Colonic mucosa (tissue), 4 donors: ENCODE measurements around the gene DDX31. TPM values are rescaled to one million over a fixed set of nuclear protein-coding genes. Genes with fewer than 3 reads are reported as not detected.

Experiments used
- DNase-seq: peaks from one replicate; pipeline ENCODE4 v3.0.0-alpha.2; 2020
- H3K27ac ChIP-seq: fragments of 200-600 bp; one replicate; pipeline ENCODE4 v1.8.0; 2021
- H3K27me3 ChIP-seq: fragments of 200-600 bp; one replicate; pipeline ENCODE4 v1.8.0; 2021
- H3K36me3 ChIP-seq: fragments of 200-600 bp; one replicate; pipeline ENCODE4 v1.8.0; 2021
- H3K4me1 ChIP-seq: fragments of 200-600 bp; one replicate; pipeline ENCODE4 v1.8.0; 2021; ENCODE audit warnings: mild to moderate bottlenecking
- H3K4me3 ChIP-seq: fragments of 200-600 bp; one replicate; pipeline ENCODE4 v1.8.0; 2021
- H3K9ac ChIP-seq, 2 donors: one replicate each; pipeline ENCODE4 v1.7.0; 2013; ENCODE audit warnings: control low read depth in 2 of 2, low read depth in 2 of 2, low read length in 2 of 2
- H3K9me3 ChIP-seq: fragments of 200-600 bp; one replicate; pipeline ENCODE4 v1.8.0; 2021
- intact Hi-C: fragments of 100-400 bp; cut with DNase I; formaldehyde crosslinking; loops from one replicate; pipeline ENCODE4 v1.14.1; 2022
- total RNA-seq, 2 donors: library from RNA; stranded (reverse); fragmentation: NEBNext Ultra II Directional in 1 of 2; extraction: Animal tissue kit (Norgen Biotek cat#: 25700) in 1 of 2; gene quantifications; one replicate each; pipeline ENCODE4 v1.2.1, GENCODE V29; 2021
- TF ChIP-seq, protein P1 (sequence below): fragments of 200-600 bp; IDR thresholded peaks from one replicate; pipeline ENCODE4 v1.8.0; 2022; ENCODE audit warnings: antibody characterized with exemption, mild to moderate bottlenecking
- donor health status: healthy.
- donor health status: DM: no; HTN: no; CAD: no.
- donor health status: DM: no; HTN: no; CAD: no.

Gene DDX31
- total RNA-seq, 2 donors from 2014 or later, result 6.8 to 11.6 TPM

DNA sequence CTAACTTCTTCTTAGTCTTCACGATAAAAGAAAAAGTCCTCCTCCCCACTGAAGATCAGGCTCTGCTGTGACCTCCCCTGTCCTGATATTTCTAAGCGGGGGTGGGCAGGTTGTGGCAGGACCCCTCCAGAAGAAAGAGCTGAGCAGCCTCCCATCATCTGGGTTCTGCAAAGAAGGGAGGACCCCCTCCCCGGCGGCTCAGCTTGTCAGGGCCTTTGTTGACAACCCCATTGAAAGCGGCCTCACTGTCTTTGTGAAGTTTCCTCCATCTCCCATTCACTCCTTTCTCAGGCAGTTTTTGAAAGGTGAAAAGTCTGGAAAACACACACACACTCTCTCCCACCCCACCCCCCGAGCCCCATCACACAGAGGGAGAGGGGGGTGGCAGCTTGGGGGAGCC is 113.5 kb downstream of the DDX31 start:
- no peaks in the 10 kb centered on the region for H3K36me3 ChIP-seq
- TF ChIP-seq, protein P1, sequence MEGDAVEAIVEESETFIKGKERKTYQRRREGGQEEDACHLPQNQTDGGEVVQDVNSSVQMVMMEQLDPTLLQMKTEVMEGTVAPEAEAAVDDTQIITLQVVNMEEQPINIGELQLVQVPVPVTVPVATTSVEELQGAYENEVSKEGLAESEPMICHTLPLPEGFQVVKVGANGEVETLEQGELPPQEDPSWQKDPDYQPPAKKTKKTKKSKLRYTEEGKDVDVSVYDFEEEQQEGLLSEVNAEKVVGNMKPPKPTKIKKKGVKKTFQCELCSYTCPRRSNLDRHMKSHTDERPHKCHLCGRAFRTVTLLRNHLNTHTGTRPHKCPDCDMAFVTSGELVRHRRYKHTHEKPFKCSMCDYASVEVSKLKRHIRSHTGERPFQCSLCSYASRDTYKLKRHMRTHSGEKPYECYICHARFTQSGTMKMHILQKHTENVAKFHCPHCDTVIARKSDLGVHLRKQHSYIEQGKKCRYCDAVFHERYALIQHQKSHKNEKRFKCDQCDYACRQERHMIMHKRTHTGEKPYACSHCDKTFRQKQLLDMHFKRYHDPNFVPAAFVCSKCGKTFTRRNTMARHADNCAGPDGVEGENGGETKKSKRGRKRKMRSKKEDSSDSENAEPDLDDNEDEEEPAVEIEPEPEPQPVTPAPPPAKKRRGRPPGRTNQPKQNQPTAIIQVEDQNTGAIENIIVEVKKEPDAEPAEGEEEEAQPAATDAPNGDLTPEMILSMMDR, result no peak
- no peaks in the 10 kb centered on the region for H3K9me3 ChIP-seq
- DNase-seq, result no peak
- intact Hi-C loops, result no loop called here
- H3K27me3 ChIP-seq, result no peaks in the 10 kb centered on the region
- H3K27ac ChIP-seq, result no peak overlapping the region
- no peaks in the 10 kb centered on the region for H3K4me1 ChIP-seq
- H3K4me3 ChIP-seq, result no peak overlapping the region
- no peak overlapping the region for H3K9ac ChIP-seq

DNA sequence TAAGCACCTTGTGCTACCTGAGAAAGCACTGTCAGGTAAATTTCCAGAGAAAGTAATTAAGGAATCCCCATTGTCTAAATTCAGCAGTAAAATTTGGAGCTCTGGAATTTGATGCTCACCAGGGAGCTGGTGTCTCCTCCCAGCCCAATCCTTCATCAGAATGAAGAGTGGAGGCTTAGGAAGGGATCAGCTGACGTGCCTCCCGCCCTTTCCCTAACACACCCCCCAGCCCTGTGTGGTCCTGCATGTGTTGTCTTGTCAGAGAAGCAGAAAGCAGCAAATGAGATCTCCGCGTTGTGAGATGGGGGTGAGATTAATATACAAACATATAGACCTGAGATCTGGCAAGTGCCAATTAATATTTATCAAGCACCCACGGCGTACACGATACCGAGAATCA is 114.3 kb downstream of the DDX31 start:
- Histone ChIP-seq H3K4me1 (no peaks in the 10 kb centered on the region), H3K27me3 (no peaks in the 10 kb centered on the region), H3K9ac (no peak overlapping the region), H3K27ac (no peak overlapping the region), H3K9me3 (no peaks in the 10 kb centered on the region), H3K36me3 (no peaks in the 10 kb centered on the region), H3K4me3 (no peak overlapping the region)
- intact Hi-C loops, result no loop called here
- TF ChIP-seq, protein P1, result no peak
- no peak for DNase-seq

DNA sequence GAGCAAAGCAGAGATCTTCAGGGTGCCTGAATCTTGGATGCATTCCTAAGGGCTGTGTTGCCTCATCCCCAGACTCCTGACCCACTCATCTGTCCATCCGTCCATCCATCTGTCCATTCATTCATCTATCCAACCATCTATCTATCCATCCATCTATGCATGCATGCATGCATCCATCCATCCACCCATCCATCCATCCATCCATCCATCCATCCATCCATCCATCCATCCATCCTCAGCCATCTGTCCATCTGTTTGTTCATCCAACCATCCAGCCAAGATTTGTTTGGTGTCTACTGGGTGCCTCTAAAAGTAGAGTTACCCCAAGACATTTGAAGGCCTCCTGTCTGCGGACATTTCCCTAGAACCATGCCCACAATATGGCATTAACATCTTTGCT is 115.0 kb downstream of the DDX31 start:
- intact Hi-C loops, result no loop called here
- H3K27me3 ChIP-seq, result no peaks in the 10 kb centered on the region
- TF ChIP-seq, protein P1, result no peak
- no peak overlapping the region for H3K27ac ChIP-seq
- DNase-seq, result no peak
- no peak overlapping the region for H3K4me3 ChIP-seq
- H3K9ac ChIP-seq, result no peak overlapping the region
- no peaks in the 10 kb centered on the region for H3K4me1 ChIP-seq
- H3K36me3 ChIP-seq, result no peaks in the 10 kb centered on the region
- no peaks in the 10 kb centered on the region for H3K9me3 ChIP-seq

DNA sequence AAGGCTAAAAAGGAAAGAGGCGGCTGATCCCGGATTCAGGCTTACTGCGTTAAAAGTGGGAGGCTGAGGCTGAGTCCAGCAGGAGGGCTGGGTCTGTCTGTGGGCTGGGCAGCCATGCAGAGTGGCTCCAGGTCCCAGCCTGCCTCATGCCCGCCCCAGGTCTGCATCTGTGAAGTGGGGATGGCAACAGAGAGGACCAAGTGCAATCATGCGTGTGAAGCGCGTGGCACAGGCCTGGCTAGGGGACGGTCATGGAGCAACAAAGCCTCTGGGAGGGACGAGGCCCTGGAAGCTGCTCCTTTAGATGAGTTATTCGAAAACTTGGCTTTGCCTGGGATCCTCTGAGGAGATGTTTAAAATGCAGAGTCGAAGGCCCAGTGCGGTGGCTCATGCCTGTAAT is 117.7 kb downstream of the DDX31 start:
- Histone ChIP-seq H3K27ac (no peak overlapping the region), H3K27me3 (no peaks in the 10 kb centered on the region), H3K4me3 (no peak overlapping the region), H3K9ac (no peak overlapping the region), H3K9me3 (no peaks in the 10 kb centered on the region), H3K36me3 (no peaks in the 10 kb centered on the region), H3K4me1 (no peaks in the 10 kb centered on the region)
- no peak for DNase-seq
- intact Hi-C loops, result no loop called here
- TF ChIP-seq, protein P1, result no peak

DNA sequence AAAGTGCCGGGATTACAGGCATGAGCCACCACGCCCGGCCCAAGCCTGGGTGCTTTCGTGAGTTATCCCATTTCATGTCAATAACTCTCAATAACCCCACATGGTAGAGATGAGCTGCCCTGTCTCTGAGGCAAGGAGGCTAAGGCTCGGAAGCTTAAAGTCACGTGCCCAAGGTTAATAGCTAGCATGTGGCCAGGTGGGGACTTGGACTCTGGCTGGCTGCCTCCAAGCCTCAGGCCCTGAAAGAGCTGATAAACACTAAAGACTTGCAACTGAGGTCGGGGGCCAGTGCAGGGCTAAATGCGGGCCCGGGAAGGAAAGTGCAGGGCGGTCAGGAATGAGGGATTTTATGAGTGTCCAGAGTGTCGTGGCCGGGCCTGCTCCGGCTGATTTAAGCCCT is 118.2 kb downstream of the DDX31 start:
- TF ChIP-seq, protein P1, result no peak
- no peaks in the 10 kb centered on the region for H3K9me3 ChIP-seq
- no peak overlapping the region for H3K9ac ChIP-seq
- intact Hi-C loops, result no loop called here
- DNase-seq, result no peak
- H3K27me3 ChIP-seq, result no peaks in the 10 kb centered on the region
- H3K4me1 ChIP-seq, result no peaks in the 10 kb centered on the region
- no peaks in the 10 kb centered on the region for H3K36me3 ChIP-seq
- H3K27ac ChIP-seq, result no peak overlapping the region
- H3K4me3 ChIP-seq, result no peak overlapping the region
